GM19467 (cell line): Measurements from ENCODE around the gene METTL21C.

ENCODE experiments used
- ATAC-seq: cut with Tn5 transposase; IDR thresholded peaks from one replicate; pipeline ENCODE4 v1.9.1; 2021; ENCODE audit warnings: mild to moderate bottlenecking, moderate library complexity; ENCODE audit not compliant: unreplicated experiment

Gene METTL21C

GRCh38 chr13:102694937-102695336, at the start of gene METTL21C:
TSS of gene METTL21C (minus strand) at chr13:102695044. CDS start at chr13:102694498, 546 bp downstream.
- ATAC-seq, result no peak

DNA sequence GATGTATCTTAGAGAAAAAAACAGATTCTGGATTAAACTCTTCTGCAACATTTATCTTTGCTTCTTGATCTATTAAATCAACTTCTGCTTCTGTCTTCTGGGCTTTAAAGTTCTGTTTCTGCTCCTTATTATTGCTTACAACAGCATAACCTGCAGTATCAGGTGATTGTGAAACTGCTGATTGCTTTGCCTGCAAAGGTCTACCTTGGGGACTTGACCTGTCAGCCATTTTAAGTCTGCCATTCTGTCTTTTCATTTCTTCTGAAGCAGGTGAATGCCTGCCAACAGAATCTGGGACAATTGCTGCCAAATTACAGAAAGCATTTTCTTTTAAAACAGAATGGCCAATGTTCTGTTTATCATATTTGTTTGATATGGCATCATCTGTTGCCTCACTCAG, 47.7 kb upstream of the METTL21C start:
- ATAC-seq, result no peak

DNA sequence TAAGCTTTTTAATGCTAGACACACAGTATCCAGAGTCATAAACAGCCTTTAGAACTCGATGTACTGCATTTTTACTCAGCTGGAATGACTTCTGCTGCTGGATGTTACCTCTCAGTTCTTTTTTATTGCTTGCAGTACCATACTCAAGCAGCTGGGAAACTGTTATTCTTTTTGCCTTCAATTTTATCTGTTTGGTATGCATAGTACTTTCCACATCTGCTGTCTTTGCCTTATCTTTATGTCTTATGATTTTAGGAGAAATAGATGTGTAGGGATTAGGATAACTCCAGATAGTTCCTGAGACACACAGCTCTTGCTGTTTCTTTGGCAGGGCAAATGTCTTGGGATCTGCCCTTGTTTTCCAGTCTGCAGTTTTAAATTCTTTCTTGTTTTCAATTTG, 47.3 kb upstream of the METTL21C start:
- no peak for ATAC-seq

DNA sequence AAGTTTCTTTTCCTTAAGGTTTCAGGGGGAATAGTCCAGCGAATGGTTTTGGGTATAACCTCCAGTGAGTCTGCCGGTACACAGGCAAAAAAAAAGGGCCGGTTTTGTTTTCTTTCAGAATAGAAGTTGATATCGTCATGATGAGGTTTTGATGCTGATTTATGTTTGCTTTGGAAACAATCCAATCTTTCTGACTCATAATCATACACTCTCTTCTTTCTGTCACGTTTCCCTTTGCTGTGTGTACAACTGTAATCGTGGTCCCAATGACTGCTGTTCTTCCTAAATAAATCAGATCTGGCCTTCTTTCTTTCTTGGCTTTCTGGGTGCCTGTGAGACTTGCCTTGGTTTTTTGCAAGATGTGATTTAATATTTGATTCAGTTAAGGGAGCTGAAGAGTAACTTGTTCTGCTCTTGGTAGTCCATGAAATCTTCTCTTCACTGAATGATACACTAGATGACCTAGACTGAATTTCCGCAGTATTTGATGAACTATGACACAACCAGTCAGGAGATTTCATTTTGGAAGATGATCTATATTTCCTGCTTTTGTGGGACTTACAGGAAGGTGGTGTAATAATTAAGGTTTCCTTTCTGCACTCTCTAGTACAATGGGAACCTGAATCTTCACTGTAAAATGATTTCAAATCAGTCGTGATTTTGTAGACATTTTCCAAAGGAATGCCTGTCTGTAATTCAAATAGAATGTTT, 34.9 kb upstream of the METTL21C start:
- ATAC-seq, result no peak

- ATAC-seq, result no peak
Measured at GRCh38 chr13:102726430-102726829, 31.6 kb upstream of the METTL21C start.

DNA sequence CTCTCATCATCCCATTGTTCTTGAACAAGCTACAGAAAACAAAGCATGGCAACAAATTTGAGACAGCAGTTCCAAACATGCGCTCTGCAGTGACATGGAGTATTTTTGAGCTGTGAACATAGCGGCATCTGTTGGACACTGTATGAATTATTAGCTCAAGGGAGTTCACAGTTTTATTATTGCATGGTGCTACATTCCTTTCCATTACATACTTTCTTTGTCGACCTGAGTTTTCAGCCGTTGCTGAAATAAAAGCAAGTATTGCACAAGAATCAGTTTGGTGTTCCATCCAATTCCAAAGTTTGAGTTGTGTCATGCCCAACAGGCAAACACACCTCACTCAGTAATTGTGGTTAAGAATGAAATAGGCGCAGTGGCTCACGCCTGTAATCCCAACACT, 30.1 kb upstream of the METTL21C start:
- no peak for ATAC-seq

DNA sequence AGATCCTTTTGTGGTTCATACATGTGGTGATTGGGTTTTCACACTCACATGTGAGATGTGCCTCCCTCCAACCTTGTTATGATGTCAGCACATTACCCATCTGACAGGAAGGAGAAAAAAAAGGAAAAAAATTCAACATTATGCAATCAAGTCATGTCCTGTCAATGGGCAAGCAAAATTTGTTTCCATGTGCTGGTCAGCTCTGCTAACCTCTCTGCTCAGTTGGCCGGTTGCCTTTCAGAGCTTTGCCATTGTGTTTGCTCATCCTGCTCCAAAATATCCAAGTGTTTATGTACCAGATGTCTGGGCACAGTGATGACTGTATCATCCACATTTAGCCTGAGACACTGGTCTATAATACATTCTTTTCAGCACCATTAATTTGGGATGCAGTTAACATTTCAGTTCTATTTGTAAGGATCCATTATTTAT, 27.0 kb upstream of the METTL21C start:
- ATAC-seq, result no peak

DNA sequence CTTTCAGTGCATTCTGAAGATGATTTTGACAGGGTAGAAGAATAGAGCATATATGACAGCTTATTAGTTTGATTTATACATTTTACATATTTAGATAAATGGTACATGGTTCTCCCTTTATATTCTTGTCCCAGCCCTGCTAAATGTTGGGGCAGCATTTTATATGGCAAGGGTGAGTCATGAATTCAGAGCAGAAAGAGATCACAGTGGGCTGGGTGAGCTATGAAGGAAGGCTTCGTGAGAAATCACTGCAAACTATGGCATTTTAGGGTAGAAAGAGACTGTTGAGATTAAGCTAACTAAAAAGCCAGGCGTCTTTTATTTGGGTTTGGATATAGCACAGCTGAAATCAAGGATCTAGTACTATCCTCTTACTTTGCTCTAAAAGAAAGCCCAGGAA, 23.9 kb upstream of the METTL21C start:
- no peak for ATAC-seq

GRCh38 chr13:102715447-102715846, 20.6 kb upstream of the METTL21C start:
- ATAC-seq, result no peak

DNA sequence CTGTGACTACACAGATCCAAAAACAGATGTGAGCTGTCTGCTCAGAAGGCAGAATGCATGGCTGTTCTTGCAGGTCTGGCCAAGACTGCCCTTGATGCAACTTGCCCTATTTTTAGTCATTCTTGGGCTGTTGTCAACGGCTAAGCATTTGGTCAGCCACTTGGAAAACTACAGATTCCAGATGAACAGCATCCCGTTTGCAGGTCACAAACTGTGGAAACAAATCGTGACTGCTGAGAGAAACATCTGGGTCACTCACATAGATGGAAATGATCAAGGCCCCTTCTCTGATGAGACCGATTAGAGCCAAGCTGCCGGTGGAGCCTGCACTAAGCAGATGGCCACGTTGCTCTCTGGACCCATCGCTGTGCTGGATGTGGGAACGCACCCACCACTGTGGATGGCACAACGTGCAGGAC, 15.4 kb upstream of the METTL21C start:
- no peak for ATAC-seq

GRCh38 chr13:102709536-102709935, 14.7 kb upstream of the METTL21C start:
- no peak for ATAC-seq

GRCh38 chr13:102708991-102709390, 14.1 kb upstream of the METTL21C start:
- ATAC-seq, result no peak

DNA sequence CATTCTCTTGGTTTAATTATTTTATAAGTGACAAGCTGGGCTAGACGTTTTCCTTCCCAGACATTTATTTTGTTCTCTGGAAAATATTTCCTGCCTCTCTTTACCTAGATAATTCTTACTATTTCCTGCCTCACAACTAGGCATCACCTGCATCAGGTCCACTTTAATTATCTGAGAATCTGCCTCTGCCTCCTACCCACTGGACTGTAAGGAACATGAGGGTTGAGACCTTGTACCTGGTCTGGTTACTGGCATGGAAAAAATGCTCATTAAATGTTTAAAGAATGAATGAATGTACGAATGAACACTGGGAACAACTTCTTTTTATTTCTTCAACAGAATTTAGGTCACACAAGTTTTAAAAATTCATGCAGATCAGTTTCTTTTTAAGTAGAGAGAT, 13.4 kb upstream of the METTL21C start:
- ATAC-seq, result no peak

- ATAC-seq, result no peak
Measured at GRCh38 chr13:102707467-102707866, 12.6 kb upstream of the METTL21C start.

GRCh38 chr13:102704238-102705058, 9.6 kb upstream of the METTL21C start:
- no peak for ATAC-seq

DNA sequence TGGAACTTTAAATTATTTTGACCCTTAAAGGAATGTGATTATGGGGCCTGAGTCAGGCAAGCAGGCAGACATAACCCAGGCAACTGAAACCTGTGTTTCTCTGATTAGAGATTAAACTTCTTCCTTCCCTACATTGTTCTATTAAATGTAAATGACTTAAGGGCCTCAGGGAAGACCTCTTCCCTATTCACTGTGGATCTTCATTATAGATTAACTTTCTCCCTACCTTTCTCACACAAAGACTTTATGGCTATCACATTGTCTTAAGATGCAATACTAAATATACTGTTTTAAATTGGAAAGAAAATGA, 8.8 kb upstream of the METTL21C start:
- no peak for ATAC-seq

GRCh38 chr13:102702965-102703725, 8.3 kb upstream of the METTL21C start:
- no peak for ATAC-seq

- ATAC-seq, result no peak
Measured at GRCh38 chr13:102701331-102701730, 6.5 kb upstream of the METTL21C start.

GRCh38 chr13:102700088-102701031, 5.5 kb upstream of the METTL21C start:
- no peak for ATAC-seq

DNA sequence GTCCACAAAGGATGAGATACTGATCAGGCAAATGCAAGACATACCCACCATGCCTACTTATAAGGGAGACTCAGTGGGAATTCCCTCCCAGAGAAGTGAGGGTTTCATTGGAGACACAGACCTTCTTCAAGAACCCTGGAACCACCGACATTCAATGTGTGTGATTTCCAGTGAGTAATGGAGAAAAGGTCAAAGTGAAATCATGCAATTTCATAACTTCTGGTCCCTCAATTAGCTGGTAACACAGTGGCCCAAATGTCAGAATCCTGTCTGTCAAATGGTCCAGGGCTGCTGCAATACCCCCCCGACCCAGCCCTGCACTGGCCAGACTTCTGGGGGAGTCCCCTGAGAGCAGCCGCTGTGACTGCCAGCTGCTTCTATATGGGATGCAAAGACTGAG, 4.7 kb upstream of the METTL21C start:
- ATAC-seq, result no peak

- ATAC-seq, result no peak
Measured at GRCh38 chr13:102698649-102698980, 3.8 kb upstream of the METTL21C start.
